GM12874 (cell line): Measurements from ENCODE around the gene SIN3B.

Source experiments
- TF ChIP-seq, protein P1 (sequence below): IDR thresholded peaks from 2 replicates; pipeline ENCODE4 v1.5.1; 2011; ENCODE audit warnings: low read depth, mild to moderate bottlenecking, control low read depth, low read length, moderate library complexity; ENCODE audit not compliant: insufficient read depth

SIN3B gene

DNA sequence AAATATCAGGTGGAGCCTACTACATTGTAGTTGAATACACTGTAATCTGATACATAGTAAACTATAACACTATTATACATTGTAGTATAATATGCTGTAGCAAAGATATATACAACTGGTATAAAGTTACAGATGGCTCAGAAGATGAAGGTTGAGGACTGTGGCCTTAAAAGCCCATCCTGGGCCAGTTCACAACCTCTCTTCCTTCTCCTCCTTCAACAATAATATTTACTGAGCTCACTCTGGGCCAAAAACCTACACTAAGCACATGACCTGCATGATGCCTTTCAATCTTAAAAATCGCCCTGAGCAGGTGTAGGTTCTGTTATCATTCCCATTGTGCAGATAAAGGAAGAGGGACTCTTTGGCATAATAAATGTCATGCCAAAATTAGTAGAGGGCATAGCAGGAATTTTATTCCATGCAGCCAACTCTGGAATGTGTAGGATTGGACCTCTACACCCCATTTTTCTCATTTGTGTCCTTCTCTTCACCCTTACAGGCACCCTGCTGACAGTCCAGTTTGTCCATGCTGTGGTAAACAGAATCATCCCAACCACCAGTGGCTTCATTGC lies 14.6 kb upstream of the SIN3B start:
- TF ChIP-seq, protein P1, sequence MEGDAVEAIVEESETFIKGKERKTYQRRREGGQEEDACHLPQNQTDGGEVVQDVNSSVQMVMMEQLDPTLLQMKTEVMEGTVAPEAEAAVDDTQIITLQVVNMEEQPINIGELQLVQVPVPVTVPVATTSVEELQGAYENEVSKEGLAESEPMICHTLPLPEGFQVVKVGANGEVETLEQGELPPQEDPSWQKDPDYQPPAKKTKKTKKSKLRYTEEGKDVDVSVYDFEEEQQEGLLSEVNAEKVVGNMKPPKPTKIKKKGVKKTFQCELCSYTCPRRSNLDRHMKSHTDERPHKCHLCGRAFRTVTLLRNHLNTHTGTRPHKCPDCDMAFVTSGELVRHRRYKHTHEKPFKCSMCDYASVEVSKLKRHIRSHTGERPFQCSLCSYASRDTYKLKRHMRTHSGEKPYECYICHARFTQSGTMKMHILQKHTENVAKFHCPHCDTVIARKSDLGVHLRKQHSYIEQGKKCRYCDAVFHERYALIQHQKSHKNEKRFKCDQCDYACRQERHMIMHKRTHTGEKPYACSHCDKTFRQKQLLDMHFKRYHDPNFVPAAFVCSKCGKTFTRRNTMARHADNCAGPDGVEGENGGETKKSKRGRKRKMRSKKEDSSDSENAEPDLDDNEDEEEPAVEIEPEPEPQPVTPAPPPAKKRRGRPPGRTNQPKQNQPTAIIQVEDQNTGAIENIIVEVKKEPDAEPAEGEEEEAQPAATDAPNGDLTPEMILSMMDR, result no peak

DNA sequence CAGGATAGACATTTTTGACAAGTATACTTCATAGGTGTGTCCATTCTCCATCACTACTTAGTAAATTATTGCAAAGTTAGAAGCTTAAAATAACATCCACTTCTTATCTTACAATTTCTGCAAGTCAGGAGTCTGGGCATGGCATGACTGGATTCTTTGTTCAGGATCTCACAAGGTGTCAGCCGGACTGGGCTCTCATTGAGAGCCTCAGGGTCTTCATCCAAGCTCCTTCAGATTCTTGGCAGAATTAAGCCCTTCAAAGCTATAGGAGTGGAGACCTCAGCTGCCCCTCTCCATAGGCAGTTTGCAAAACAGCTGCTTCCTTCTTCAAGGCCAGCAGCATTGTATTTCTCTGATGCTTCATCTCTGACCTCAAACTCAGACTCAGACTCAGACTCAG lies 9.1 kb upstream of the SIN3B start:
- TF ChIP-seq, protein P1, result no peak

- TF ChIP-seq, protein P1, result no peak
Observed at GRCh38 chr19:16821081-16821480, 8.1 kb upstream of the SIN3B start.

DNA sequence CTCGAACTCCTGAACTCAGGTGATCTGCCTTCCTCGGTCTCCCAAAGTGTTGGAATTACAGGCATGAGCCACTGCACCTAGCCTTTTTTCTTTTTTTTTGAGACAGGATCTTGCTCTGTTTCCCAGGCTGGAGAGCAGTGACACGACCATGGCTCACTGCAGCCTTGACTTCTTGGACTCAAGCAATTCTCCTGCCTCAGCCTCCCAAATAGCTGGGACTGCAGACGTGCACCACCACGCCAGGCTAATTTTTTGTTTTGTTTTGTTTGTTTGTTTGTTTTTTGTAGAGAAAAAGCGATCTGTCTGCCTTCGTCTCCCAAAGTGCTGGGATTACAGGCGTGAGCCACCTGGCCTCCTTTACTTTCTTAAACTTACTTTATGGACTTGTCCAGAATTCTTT lies 6.5 kb upstream of the SIN3B start:
- TF ChIP-seq, protein P1, result no peak

DNA sequence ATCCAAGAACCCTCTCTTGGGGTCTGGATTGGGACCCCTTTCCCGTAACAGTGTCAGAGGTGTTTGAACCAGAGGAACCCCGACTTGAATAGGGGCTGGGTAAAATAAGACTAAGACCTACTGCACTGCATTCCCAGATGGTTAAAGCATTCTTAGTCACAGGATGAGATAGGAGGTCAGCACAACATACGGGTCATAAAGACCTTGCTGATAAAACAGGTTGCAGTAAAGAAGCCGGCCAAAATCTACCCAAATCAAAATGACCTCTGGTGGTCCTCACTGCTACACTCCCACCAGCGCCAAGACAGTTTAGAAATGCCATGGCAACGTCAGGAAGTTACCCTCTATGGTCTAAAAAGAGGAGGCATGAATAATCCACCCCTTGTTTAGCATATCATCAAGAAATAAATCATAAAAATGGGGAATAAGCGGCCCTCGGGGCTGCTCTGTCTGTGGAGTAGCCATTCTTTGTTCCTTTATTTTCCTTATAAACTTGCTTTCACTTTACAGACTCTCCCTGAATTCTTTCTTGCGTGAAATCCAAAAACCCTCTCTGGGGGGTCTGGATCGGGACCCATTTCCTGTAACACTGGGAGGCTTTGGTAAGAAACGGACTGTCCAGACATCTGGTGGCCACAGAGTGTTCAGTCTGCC lies 4.4 kb upstream of the SIN3B start:
- TF ChIP-seq, protein P1, result no peak

GRCh38 chr19:16825312-16826052 lies 3.7 kb upstream of the SIN3B start:
- TF ChIP-seq, protein P1, result no peak

- TF ChIP-seq, protein P1, result no peak
Observed at GRCh38 chr19:16829822-16830289, 658 bp downstream of the SIN3B start.
